RPMI8226 (cell line): ENCODE data around the gene PDGFA.
A peak's percentile ranks its signal among the peaks of the same experiment; 100 is the strongest.

Experiments
- DNase-seq: peaks from one replicate; pipeline ENCODE4 v3.0.0-alpha.2; 2015

The PDGFA gene

GRCh38 chr7:534075-534474 lies 14.4 kb upstream of the PDGFA start:
- DNase-seq: no peak

- DNase-seq: no peak
Measured at GRCh38 chr7:533266-533665, 13.6 kb upstream of the PDGFA start.

- no peak for DNase-seq
Measured at GRCh38 chr7:532379-533143, 12.9 kb upstream of the PDGFA start.

GRCh38 chr7:531777-532176 lies 12.1 kb upstream of the PDGFA start:
- no peak for DNase-seq

GRCh38 chr7:528451-528850 lies 8.8 kb upstream of the PDGFA start:
- DNase-seq: no peak

GRCh38 chr7:527723-528122 lies 8.1 kb upstream of the PDGFA start:
- peak; percentile 33 for DNase-seq

- DNase-seq: no peak
Measured at GRCh38 chr7:526460-527034, 6.9 kb upstream of the PDGFA start.

GRCh38 chr7:525740-526139 lies 6.1 kb upstream of the PDGFA start:
- peak; percentile 80 for DNase-seq

- no peak for DNase-seq
Measured at GRCh38 chr7:524800-525199, 5.2 kb upstream of the PDGFA start.

- peak; percentile 94 for DNase-seq
Measured at GRCh38 chr7:523347-524336, 4.0 kb upstream of the PDGFA start.

- no peak for DNase-seq
Measured at GRCh38 chr7:522951-523314, 3.3 kb upstream of the PDGFA start.

- DNase-seq: peak; percentile 92
Measured at GRCh38 chr7:522071-522950, 2.7 kb upstream of the PDGFA start.

- peak; percentile 92 for DNase-seq
Measured at GRCh38 chr7:521221-522070, 1.8 kb upstream of the PDGFA start.

- peak; percentile 26 for DNase-seq
Measured at GRCh38 chr7:520503-521161, 986 bp upstream of the PDGFA start.

GRCh38 chr7:518630-519483 lies 789 bp downstream of the PDGFA start:
- DNase-seq: peak; percentile 83

GRCh38 chr7:517774-518629 lies 1.6 kb downstream of the PDGFA start:
- DNase-seq: peak; percentile 69

- peak; percentile 79 for DNase-seq
Measured at GRCh38 chr7:516606-517456, 2.8 kb downstream of the PDGFA start.

GRCh38 chr7:516216-516605 lies 3.4 kb downstream of the PDGFA start:
- no peak for DNase-seq
